ENCODE measurements around the gene CAMK1D.
"Not testable (repeated sequence)": the region's sequence is repeated elsewhere in the genome, so short reads cannot be mapped to it uniquely, and the experiment has no call there.

Gene CAMK1D

GRCh38 chr10:12741360-12741804, 392.0 kb downstream of the CAMK1D start:
- H3K36me3 ChIP-seq (ENCODE audit: control insufficient read depth in 5 of 5, insufficient read depth in 5 of 5, low read length in 5 of 5): no peaks in the 10 kb centered on the region
- no peak overlapping the region for H3K9ac ChIP-seq (ENCODE audit: low read length in 5 of 5)
- peaks cover 7 to 21% (median 16%) of the 10 kb centered on the region in 5 donors for H3K4me1 ChIP-seq (ENCODE audit: control insufficient read depth in 5 of 5, insufficient read depth in 5 of 5, low read length in 5 of 5)
- H3K27me3 ChIP-seq (ENCODE audit: control insufficient read depth in 5 of 5, insufficient read depth in 4 of 5, low read length in 5 of 5): no peaks in the 10 kb centered on the region
- H3K27ac ChIP-seq (ENCODE audit: low read depth, low read length): peak overlapping the region; percentile 32
- no peaks in the 10 kb centered on the region for H3K9me3 ChIP-seq (ENCODE audit: control insufficient read depth in 5 of 5, low read length in 5 of 5)
- peak overlapping the region in 1 of 5 donors; percentile 10 for H3K4me3 ChIP-seq (ENCODE audit: low read depth in 1 of 5, low read length in 5 of 5)

DNA sequence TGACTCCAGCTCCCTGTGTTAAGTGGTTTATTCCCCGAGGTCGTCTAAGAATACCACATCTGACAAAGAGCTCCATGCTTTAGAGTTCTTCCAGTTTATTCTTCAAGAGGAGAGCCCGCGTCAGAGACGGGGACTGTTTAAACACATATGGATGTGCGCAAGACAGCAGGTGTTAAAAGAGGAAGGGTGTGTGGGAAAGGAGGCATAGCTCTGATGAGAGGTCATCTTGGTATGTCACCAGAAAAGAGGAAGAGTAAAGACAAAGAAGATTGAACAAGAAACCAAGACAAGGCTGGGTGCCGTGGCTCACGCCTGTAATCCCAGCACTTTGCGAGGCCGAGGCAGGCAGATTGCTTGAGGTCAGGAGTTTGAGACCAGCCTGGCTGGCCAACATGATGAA, 393.4 kb downstream of the CAMK1D start:
- Histone ChIP-seq H3K27me3 (ENCODE audit: control insufficient read depth in 5 of 5, insufficient read depth in 4 of 5, low read length in 5 of 5) (no peaks in the 10 kb centered on the region), H3K4me1 (ENCODE audit: control insufficient read depth in 5 of 5, insufficient read depth in 5 of 5, low read length in 5 of 5) (peaks cover 7 to 17% (median 13%) of the 10 kb centered on the region in 5 donors), H3K4me3 (ENCODE audit: low read depth in 1 of 5, low read length in 5 of 5) (no peak overlapping the region), H3K9me3 (ENCODE audit: control insufficient read depth in 5 of 5, low read length in 5 of 5) (no peaks in the 10 kb centered on the region), H3K36me3 (ENCODE audit: control insufficient read depth in 5 of 5, insufficient read depth in 5 of 5, low read length in 5 of 5) (no peaks in the 10 kb centered on the region), H3K27ac (ENCODE audit: low read depth, low read length) (no peak overlapping the region), H3K9ac (ENCODE audit: low read length in 5 of 5) (no peak overlapping the region)

- not testable (repeated sequence) for H3K9me3 ChIP-seq (ENCODE audit: control insufficient read depth in 5 of 5, low read length in 5 of 5); H3K9ac ChIP-seq (ENCODE audit: low read length in 5 of 5); H3K36me3 ChIP-seq (ENCODE audit: control insufficient read depth in 5 of 5, insufficient read depth in 5 of 5, low read length in 5 of 5); H3K27ac ChIP-seq (ENCODE audit: low read depth, low read length); H3K4me3 ChIP-seq (ENCODE audit: low read depth in 1 of 5, low read length in 5 of 5); H3K27me3 ChIP-seq (ENCODE audit: control insufficient read depth in 5 of 5, insufficient read depth in 4 of 5, low read length in 5 of 5)
- H3K4me1 ChIP-seq (ENCODE audit: control insufficient read depth in 5 of 5, insufficient read depth in 5 of 5, low read length in 5 of 5): peaks cover 7 to 17% (median 13%) of the 10 kb centered on the region in 5 donors
Observed at GRCh38 chr10:12743466-12743865, 394.1 kb downstream of the CAMK1D start.

DNA sequence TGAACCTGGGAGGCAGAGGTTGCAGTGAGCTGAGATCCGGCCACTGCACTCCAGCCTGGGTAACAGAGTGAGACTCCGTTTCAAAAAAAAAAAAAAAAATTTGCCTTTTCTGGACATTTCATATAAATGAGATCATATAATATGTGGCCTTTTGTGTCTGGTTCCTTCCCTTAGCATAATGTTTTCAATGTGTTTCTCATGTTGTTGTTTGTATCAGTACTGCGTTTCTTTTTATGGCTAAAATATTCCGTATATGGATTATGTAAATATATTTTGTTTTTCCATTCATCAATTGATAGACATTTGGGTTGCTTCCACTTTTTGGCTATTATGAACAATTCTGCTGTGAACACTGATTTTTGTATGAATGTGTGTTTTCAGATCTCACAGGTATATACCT, 394.6 kb downstream of the CAMK1D start:
- H3K4me3 ChIP-seq (ENCODE audit: low read depth in 1 of 5, low read length in 5 of 5): no peak overlapping the region
- H3K4me1 ChIP-seq (ENCODE audit: control insufficient read depth in 5 of 5, insufficient read depth in 5 of 5, low read length in 5 of 5): peaks cover 7 to 17% (median 13%) of the 10 kb centered on the region in 5 donors
- H3K36me3 ChIP-seq (ENCODE audit: control insufficient read depth in 5 of 5, insufficient read depth in 5 of 5, low read length in 5 of 5): no peaks in the 10 kb centered on the region
- no peaks in the 10 kb centered on the region for H3K27me3 ChIP-seq (ENCODE audit: control insufficient read depth in 5 of 5, insufficient read depth in 4 of 5, low read length in 5 of 5)
- no peaks in the 10 kb centered on the region for H3K9me3 ChIP-seq (ENCODE audit: control insufficient read depth in 5 of 5, low read length in 5 of 5)
- no peak overlapping the region for H3K27ac ChIP-seq (ENCODE audit: low read depth, low read length)
- no peak overlapping the region for H3K9ac ChIP-seq (ENCODE audit: low read length in 5 of 5)

- no peaks in the 10 kb centered on the region for H3K27me3 ChIP-seq (ENCODE audit: control insufficient read depth in 5 of 5, insufficient read depth in 4 of 5, low read length in 5 of 5)
- H3K4me1 ChIP-seq (ENCODE audit: control insufficient read depth in 5 of 5, insufficient read depth in 5 of 5, low read length in 5 of 5): no peaks in the 10 kb centered on the region
- no peak overlapping the region for H3K9ac ChIP-seq (ENCODE audit: low read length in 5 of 5)
- H3K4me3 ChIP-seq (ENCODE audit: low read depth in 1 of 5, low read length in 5 of 5): no peak overlapping the region
- H3K9me3 ChIP-seq (ENCODE audit: control insufficient read depth in 5 of 5, low read length in 5 of 5): no peaks in the 10 kb centered on the region
- H3K27ac ChIP-seq (ENCODE audit: low read depth, low read length): no peak overlapping the region
- no peaks in the 10 kb centered on the region for H3K36me3 ChIP-seq (ENCODE audit: control insufficient read depth in 5 of 5, insufficient read depth in 5 of 5, low read length in 5 of 5)
Observed at GRCh38 chr10:12748186-12748585, 398.8 kb downstream of the CAMK1D start.

- H3K36me3 ChIP-seq (ENCODE audit: control insufficient read depth in 5 of 5, insufficient read depth in 5 of 5, low read length in 5 of 5): no peaks in the 10 kb centered on the region
- H3K27me3 ChIP-seq (ENCODE audit: control insufficient read depth in 5 of 5, insufficient read depth in 4 of 5, low read length in 5 of 5): no peaks in the 10 kb centered on the region
- no peaks in the 10 kb centered on the region for H3K9me3 ChIP-seq (ENCODE audit: control insufficient read depth in 5 of 5, low read length in 5 of 5)
Observed at GRCh38 chr10:12749760-12750478, 400.6 kb downstream of the CAMK1D start.

GRCh38 chr10:12750526-12751201, 401.3 kb downstream of the CAMK1D start:
- no peak overlapping the region for H3K27ac ChIP-seq (ENCODE audit: low read depth, low read length)
- H3K9me3 ChIP-seq (ENCODE audit: control insufficient read depth in 5 of 5, low read length in 5 of 5): no peaks in the 10 kb centered on the region
- H3K27me3 ChIP-seq (ENCODE audit: control insufficient read depth in 5 of 5, insufficient read depth in 4 of 5, low read length in 5 of 5): no peaks in the 10 kb centered on the region

More at GRCh38 chr10:12749760-12750478, 400.6 kb downstream of the CAMK1D start:
- H3K4me1 ChIP-seq (ENCODE audit: control insufficient read depth in 5 of 5, insufficient read depth in 5 of 5, low read length in 5 of 5): peaks cover 0 to 1% (median 0%) of the 10 kb centered on the region in 5 donors
- no peak overlapping the region for H3K27ac ChIP-seq (ENCODE audit: low read depth, low read length)
- no peak overlapping the region for H3K9ac ChIP-seq (ENCODE audit: low read length in 5 of 5)
- H3K4me3 ChIP-seq (ENCODE audit: low read depth in 1 of 5, low read length in 5 of 5): no peak overlapping the region

DNA sequence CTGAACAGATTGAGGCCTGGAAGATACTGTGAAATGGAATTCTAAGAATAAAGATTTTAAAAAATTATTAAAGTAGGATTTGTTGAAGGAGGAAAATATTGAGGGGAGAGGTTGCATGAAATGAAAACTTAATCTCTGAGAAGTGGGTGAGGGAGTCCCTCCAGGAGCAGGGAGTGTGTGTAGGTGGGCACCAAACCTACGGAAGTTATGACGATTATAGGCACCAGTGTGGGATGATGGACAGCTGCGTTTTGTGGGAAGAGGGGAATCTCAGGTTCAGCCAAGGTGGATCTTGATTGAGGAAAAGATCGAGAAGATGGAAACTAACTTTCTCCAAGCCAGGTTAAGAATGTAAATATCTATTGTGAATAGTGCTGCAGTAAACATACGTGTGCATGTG, 405.7 kb downstream of the CAMK1D start:
- H3K9ac ChIP-seq (ENCODE audit: low read length in 5 of 5): no peak overlapping the region
- H3K27me3 ChIP-seq (ENCODE audit: control insufficient read depth in 5 of 5, insufficient read depth in 4 of 5, low read length in 5 of 5): no peaks in the 10 kb centered on the region
- no peaks in the 10 kb centered on the region for H3K9me3 ChIP-seq (ENCODE audit: control insufficient read depth in 5 of 5, low read length in 5 of 5)
- H3K27ac ChIP-seq (ENCODE audit: low read depth, low read length): no peak overlapping the region
- peaks cover 0 to 1% (median 0%) of the 10 kb centered on the region in 5 donors for H3K4me1 ChIP-seq (ENCODE audit: control insufficient read depth in 5 of 5, insufficient read depth in 5 of 5, low read length in 5 of 5)
- no peak overlapping the region for H3K4me3 ChIP-seq (ENCODE audit: low read depth in 1 of 5, low read length in 5 of 5)
- H3K36me3 ChIP-seq (ENCODE audit: control insufficient read depth in 5 of 5, insufficient read depth in 5 of 5, low read length in 5 of 5): no peaks in the 10 kb centered on the region

More at GRCh38 chr10:12750526-12751201, 401.3 kb downstream of the CAMK1D start:
- H3K4me3 ChIP-seq (ENCODE audit: low read depth in 1 of 5, low read length in 5 of 5): no peak overlapping the region
- peaks cover 0 to 1% (median 0%) of the 10 kb centered on the region in 5 donors for H3K4me1 ChIP-seq (ENCODE audit: control insufficient read depth in 5 of 5, insufficient read depth in 5 of 5, low read length in 5 of 5)
- H3K9ac ChIP-seq (ENCODE audit: low read length in 5 of 5): no peak overlapping the region
- no peaks in the 10 kb centered on the region for H3K36me3 ChIP-seq (ENCODE audit: control insufficient read depth in 5 of 5, insufficient read depth in 5 of 5, low read length in 5 of 5)

- no peaks in the 10 kb centered on the region for H3K27me3 ChIP-seq (ENCODE audit: control insufficient read depth in 5 of 5, insufficient read depth in 4 of 5, low read length in 5 of 5)
- H3K4me1 ChIP-seq (ENCODE audit: control insufficient read depth in 5 of 5, insufficient read depth in 5 of 5, low read length in 5 of 5): peaks cover 0 to 1% (median 0%) of the 10 kb centered on the region in 5 donors
- no peak overlapping the region for H3K9ac ChIP-seq (ENCODE audit: low read length in 5 of 5)
- no peak overlapping the region for H3K4me3 ChIP-seq (ENCODE audit: low read depth in 1 of 5, low read length in 5 of 5)
- H3K27ac ChIP-seq (ENCODE audit: low read depth, low read length): no peak overlapping the region
- H3K9me3 ChIP-seq (ENCODE audit: control insufficient read depth in 5 of 5, low read length in 5 of 5): no peaks in the 10 kb centered on the region
- H3K36me3 ChIP-seq (ENCODE audit: control insufficient read depth in 5 of 5, insufficient read depth in 5 of 5, low read length in 5 of 5): peaks cover 0 to 12% (median 6%) of the 10 kb centered on the region in 5 donors
Observed at GRCh38 chr10:12757351-12757750, 408.0 kb downstream of the CAMK1D start.

DNA sequence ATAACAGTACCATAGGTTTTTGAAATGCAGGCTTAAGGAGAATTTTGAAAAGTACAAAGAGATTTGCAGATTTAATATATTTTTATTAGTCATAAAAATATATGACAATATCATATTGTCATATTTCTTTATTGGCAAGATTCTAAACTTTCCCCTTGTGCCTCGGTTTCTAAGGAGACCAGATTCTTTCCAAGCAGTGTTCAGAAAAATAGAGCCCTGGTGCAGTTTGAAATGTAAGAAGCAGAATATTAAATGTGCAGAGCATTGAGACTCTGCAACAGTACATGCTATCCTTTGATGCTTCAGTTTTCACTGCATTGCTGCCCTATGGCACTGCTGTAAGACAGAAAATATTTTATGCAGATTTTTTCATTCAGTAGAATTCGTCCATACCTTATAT, 408.9 kb downstream of the CAMK1D start:
- H3K4me3 ChIP-seq (ENCODE audit: low read depth in 1 of 5, low read length in 5 of 5): no peak overlapping the region
- H3K36me3 ChIP-seq (ENCODE audit: control insufficient read depth in 5 of 5, insufficient read depth in 5 of 5, low read length in 5 of 5): peaks cover 0 to 17% (median 9%) of the 10 kb centered on the region in 5 donors
- peaks cover 0 to 1% (median 0%) of the 10 kb centered on the region in 5 donors for H3K4me1 ChIP-seq (ENCODE audit: control insufficient read depth in 5 of 5, insufficient read depth in 5 of 5, low read length in 5 of 5)

More for the DNA sequence above, 408.9 kb downstream of the CAMK1D start:
- no peak overlapping the region for H3K9ac ChIP-seq (ENCODE audit: low read length in 5 of 5)
- H3K27me3 ChIP-seq (ENCODE audit: control insufficient read depth in 5 of 5, insufficient read depth in 4 of 5, low read length in 5 of 5): no peaks in the 10 kb centered on the region
- H3K9me3 ChIP-seq (ENCODE audit: control insufficient read depth in 5 of 5, low read length in 5 of 5): no peaks in the 10 kb centered on the region
- H3K27ac ChIP-seq (ENCODE audit: low read depth, low read length): no peak overlapping the region

All from subcutaneous abdominal adipose tissue (tissue), 5 donors.